K562 (cell line): Measurements from ENCODE around the gene MPC2. TPM values are rescaled to one million over a fixed set of nuclear protein-coding genes. Genes with fewer than 3 reads are reported as not detected.

Experiments
- BRD9 ChIP-seq: fragments of 450-650 bp; IDR thresholded peaks from 2 replicates; pipeline ENCODE4 v1.6.1; 2018; ENCODE audit warnings: low read depth; ENCODE audit not compliant: partially characterized antibody
- BRF1 ChIP-seq: IDR thresholded peaks from 3 replicates; pipeline ENCODE4 v1.6.1; 2011; ENCODE audit warnings: borderline replicate concordance, mild to moderate bottlenecking; ENCODE audit not compliant: insufficient read length; ENCODE audit errors: extremely low read depth
- CBX1 ChIP-seq: sonication (generic); IDR thresholded peaks from 2 replicates; pipeline ENCODE4 v1.6.1; 2016; ENCODE audit warnings: antibody characterized with exemption, low read depth, mild to moderate bottlenecking
- CREB5 ChIP-seq: fragments of 250-450 bp; sonication (Bioruptor Pico); IDR thresholded peaks from 2 replicates; pipeline ENCODE4 v1.5.0; 2020; ENCODE audit warnings: mild to moderate bottlenecking
- CREBBP ChIP-seq: IDR thresholded peaks from one replicate; pipeline ENCODE4 v1.6.1; 2012; ENCODE audit warnings: low read depth, mild to moderate bottlenecking, control low read depth, inconsistent platforms, low read length
- ETV5 ChIP-seq: sonication (generic); formaldehyde crosslinking; IDR thresholded peaks from 2 replicates; pipeline ENCODE4 v1.4.0; 2020; ENCODE audit warnings: low read depth, mild to moderate bottlenecking, missing genetic modification reagents
- EZH2 ChIP-seq: IDR thresholded peaks from 2 replicates; pipeline ENCODE4 v1.6.1; 2012; ENCODE audit warnings: low read depth, mild to moderate bottlenecking, inconsistent platforms, low read length, borderline replicate concordance
- FOXA1 ChIP-seq: fragments of 450-650 bp; IDR thresholded peaks from 2 replicates; pipeline ENCODE4 v1.6.1; 2016; ENCODE audit warnings: mild to moderate bottlenecking, borderline replicate concordance
- FOXK1 ChIP-seq: sonication (generic); formaldehyde crosslinking; IDR thresholded peaks from 2 replicates; pipeline ENCODE4 v1.8.0; 2022; ENCODE audit warnings: missing genetic modification reagents, mild to moderate bottlenecking, borderline replicate concordance
- FOXM1 ChIP-seq, 2 experiments: fragments of 450-650 bp in 1 of 2; sonication (generic) in 1 of 2; formaldehyde crosslinking in 1 of 2; IDR thresholded peaks; 2 replicates each; pipeline versions ENCODE4 v1.6.1 to v1.9.0; 2017 to 2022; ENCODE audit warnings: low read depth in 2 of 2, mild to moderate bottlenecking in 2 of 2, missing genetic modification reagents in 1 of 2, moderate library complexity in 1 of 2
- HMGN3 ChIP-seq: IDR thresholded peaks from 2 replicates; pipeline ENCODE4 v1.6.1; 2011; ENCODE audit warnings: borderline replicate concordance, low read depth, mild to moderate bottlenecking, mixed read lengths, low read length; ENCODE audit not compliant: insufficient read length; ENCODE audit errors: extremely low read depth
- HNRNPH1 ChIP-seq: fragments of 200-400 bp; formaldehyde crosslinking; optimal IDR thresholded peaks from 2 replicates; pipeline ENCODE3; 2017; ENCODE audit warnings: low read depth, mild to moderate bottlenecking, low read length, moderate library complexity
- MCM3 ChIP-seq: fragments of 450-650 bp; IDR thresholded peaks from 2 replicates; pipeline ENCODE4 v1.6.1; 2016
- MEF2A ChIP-seq: IDR thresholded peaks from 2 replicates; pipeline ENCODE4 v1.6.1; 2011; ENCODE audit warnings: low read depth, mild to moderate bottlenecking, low read length, moderate library complexity; ENCODE audit not compliant: control insufficient read depth
- MXD1 ChIP-seq: fragments of 250-450 bp; sonication (Bioruptor Pico); IDR thresholded peaks from 2 replicates; pipeline ENCODE4 v1.8.0; 2021; ENCODE audit warnings: borderline replicate concordance, mild to moderate bottlenecking, moderate library complexity; ENCODE audit not compliant: poor library complexity, severe bottlenecking
- NFIC ChIP-seq: fragments of 450-650 bp; IDR thresholded peaks from 2 replicates; pipeline ENCODE4 v1.6.1; 2017; ENCODE audit warnings: mild to moderate bottlenecking, inconsistent platforms
- PCBP2 ChIP-seq: fragments of 200-400 bp; formaldehyde crosslinking; IDR thresholded peaks from 2 replicates; pipeline ENCODE4 v1.6.1; 2018; ENCODE audit warnings: low read length, low read depth, mild to moderate bottlenecking, moderate library complexity; ENCODE audit not compliant: poor library complexity, severe bottlenecking
- POLR3A ChIP-seq: IDR thresholded peaks from 2 replicates; pipeline ENCODE4 v1.6.1; 2011; ENCODE audit warnings: borderline replicate concordance, mild to moderate bottlenecking, moderate library complexity; ENCODE audit not compliant: insufficient read length, insufficient read depth; ENCODE audit errors: extremely low read depth
- SNIP1 ChIP-seq: fragments of 450-650 bp; IDR thresholded peaks from 2 replicates; pipeline ENCODE4 v1.7.1; 2017; ENCODE audit warnings: low read depth, mild to moderate bottlenecking
- SREBF1 ChIP-seq: fragments of 150-350 bp; IDR thresholded peaks from 2 replicates; pipeline ENCODE4 v1.6.1; 2014; ENCODE audit warnings: antibody characterized with exemption, low read depth, low read length, borderline replicate concordance
- ZNF212 ChIP-seq: fragments of 450-650 bp; formaldehyde crosslinking; IDR thresholded peaks from 2 replicates; pipeline ENCODE4 v1.4.0; 2020; ENCODE audit warnings: mild to moderate bottlenecking
- ZNF282 ChIP-seq: sonication (generic); formaldehyde crosslinking; IDR thresholded peaks from 2 replicates; pipeline ENCODE4 v1.8.1; 2023; ENCODE audit warnings: missing genetic modification reagents
- ZNF583 ChIP-seq: fragments of 250-450 bp; sonication (Bioruptor Pico); IDR thresholded peaks from 2 replicates; pipeline ENCODE4 v1.4.0; 2020
- ZSCAN32 ChIP-seq: fragments of 450-650 bp; formaldehyde crosslinking; IDR thresholded peaks from 2 replicates; pipeline ENCODE4 v1.4.0; 2020; ENCODE audit warnings: mild to moderate bottlenecking, moderate library complexity
- polyA plus RNA-seq, 8 experiments: library from polyadenylated mRNA; depleted of rRNA in 4 of 8; stranded (reverse) in 5 of 8; unstranded in 3 of 8; fragments of >200 nt; fragmentation: Nextera tagmentation in 2 of 8; fragmentation: Illumina TruSeq in 1 of 8; extraction: Ambion mirVana in 2 of 8; extraction: Trizol in 1 of 8; gene quantifications; 2 replicates each; pipeline versions ENCODE4 v1.2.1 to v1.2.3, GENCODE V29; 2011 to 2014; ENCODE audit warnings: inconsistent platforms in 1 of 8, missing spikeins in 1 of 8
- total RNA-seq, 7 experiments: library from RNA; depleted of rRNA in 6 of 7; stranded (reverse); fragments of >200 nt in 6 of 7; fragmentation: Illumina TruSeq in 2 of 7; extraction: Trizol in 2 of 7; gene quantifications; 2 replicates each; pipeline versions ENCODE4 v1.2.1 to v1.2.3, GENCODE V29; 2011 to 2021; ENCODE audit warnings: low replicate concordance in 1 of 7
- TF ChIP-seq, protein P1 (sequence below): fragments of 250-450 bp; sonication (Bioruptor Pico); IDR thresholded peaks from 2 replicates; pipeline ENCODE4 v1.5.0; 2022; ENCODE audit warnings: mild to moderate bottlenecking

Gene MPC2
- total and polyA plus RNA-seq, 9 of the 15 experiments (the other 6 are each of a cell fraction or from before 2014, with no cell fraction given), result 70.7 to 179 (median 144) TPM

DNA sequence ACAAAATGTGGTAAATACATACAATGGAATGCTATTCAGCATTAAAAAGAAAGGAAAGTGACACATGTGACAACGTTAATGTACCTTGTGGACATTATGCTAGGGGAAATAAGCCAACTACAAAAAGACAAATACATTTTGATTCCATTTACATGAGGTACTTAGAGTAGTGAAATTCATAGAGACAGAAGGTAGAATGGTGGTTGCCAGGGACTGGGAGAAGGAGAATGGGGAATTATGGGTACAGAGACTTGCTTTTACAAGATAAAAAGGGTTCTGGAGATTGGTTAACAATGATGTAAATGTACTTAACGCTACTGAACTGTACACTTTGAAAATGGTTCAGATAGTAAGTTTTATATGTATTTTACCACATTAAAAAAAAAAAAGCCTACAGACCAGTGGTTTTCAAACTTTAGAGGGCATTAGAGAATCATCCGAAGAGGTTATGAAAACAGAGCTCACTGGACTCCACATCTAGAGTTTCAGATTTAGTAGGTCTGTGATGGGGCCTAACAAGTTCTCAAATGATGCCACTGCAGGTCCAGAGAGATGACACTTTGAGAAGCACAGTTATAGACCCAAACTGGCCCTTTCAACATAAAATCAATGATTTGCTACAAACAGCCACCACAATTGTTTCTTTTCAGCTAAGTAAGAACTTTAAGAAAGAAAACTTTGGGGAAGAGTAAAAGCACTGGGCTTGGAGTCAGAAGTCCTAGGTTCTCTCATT, 13.4 kb downstream of the MPC2 start (continued):
- TF ChIP-seq, protein P1, sequence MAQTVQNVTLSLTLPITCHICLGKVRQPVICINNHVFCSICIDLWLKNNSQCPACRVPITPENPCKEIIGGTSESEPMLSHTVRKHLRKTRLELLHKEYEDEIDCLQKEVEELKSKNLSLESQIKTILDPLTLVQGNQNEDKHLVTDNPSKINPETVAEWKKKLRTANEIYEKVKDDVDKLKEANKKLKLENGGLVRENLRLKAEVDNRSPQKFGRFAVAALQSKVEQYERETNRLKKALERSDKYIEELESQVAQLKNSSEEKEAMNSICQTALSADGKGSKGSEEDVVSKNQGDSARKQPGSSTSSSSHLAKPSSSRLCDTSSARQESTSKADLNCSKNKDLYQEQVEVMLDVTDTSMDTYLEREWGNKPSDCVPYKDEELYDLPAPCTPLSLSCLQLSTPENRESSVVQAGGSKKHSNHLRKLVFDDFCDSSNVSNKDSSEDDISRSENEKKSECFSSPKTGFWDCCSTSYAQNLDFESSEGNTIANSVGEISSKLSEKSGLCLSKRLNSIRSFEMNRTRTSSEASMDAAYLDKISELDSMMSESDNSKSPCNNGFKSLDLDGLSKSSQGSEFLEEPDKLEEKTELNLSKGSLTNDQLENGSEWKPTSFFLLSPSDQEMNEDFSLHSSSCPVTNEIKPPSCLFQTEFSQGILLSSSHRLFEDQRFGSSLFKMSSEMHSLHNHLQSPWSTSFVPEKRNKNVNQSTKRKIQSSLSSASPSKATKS (CRISPR knock-in tag), result no peak
- TF ChIP-seq BRD9 (no peak), FOXK1 (CRISPR knock-in tag) (no peak), BRF1 (no peak), MEF2A (no peak), ZSCAN32 (CRISPR knock-in tag) (no peak), CBX1 (no peak), PCBP2 (no peak), ZNF212 (CRISPR knock-in tag) (no peak), MCM3 (no peak), FOXA1 (no peak), ZNF583 (CRISPR knock-in tag) (no peak), FOXM1 (IDR thresholded peaks at IDR 0.05; ENCODE audit: low read depth) (no peak), FOXM1 (CRISPR knock-in tag; IDR thresholded peaks at IDR 0.05; ENCODE audit: low read depth) (no peak), CREBBP (no peak), POLR3A (no peak), SNIP1 (no peak), HNRNPH1 (no peak), NFIC (no peak), MXD1 (no peak), EZH2 (no peak), ZNF282 (CRISPR knock-in tag) (no peak), SREBF1 (no peak), ETV5 (CRISPR knock-in tag) (no peak), HMGN3 (no peak), CREB5 (CRISPR knock-in tag) (no peak)
